Measurements from ENCODE around the gene IRF3. TPM values are rescaled to one million over a fixed set of nuclear protein-coding genes. Genes with fewer than 3 reads are reported as not detected.

IRF3 gene
- total RNA-seq, 4 donors from 2014 or later = 73.0 to 164 (median 104) TPM

DNA sequence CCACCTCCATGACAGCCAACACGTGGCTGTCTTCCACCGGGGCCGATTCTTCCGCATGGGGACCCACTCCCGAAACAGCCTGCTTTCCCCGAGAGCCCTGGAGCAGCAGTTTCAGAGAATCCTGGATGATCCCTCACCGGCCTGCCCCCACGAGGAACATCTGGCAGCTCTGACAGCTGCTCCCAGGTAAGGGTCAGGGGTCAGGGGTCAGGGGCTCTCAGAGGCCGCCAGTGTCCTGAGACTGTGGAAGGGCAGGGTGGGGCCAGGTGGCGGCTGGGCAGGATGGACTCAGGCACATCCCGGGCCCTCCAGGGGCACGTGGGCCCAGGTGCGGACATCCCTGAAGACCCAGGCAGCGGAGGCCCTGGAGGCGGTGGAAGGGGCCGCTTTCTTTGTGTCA lies 40.3 kb upstream of the IRF3 start:
- in situ Hi-C loops (cut with MboI; ENCODE audit: low pct_ligation_motif_present in 1 of 4, low pct_unique_long_range_greater_than_20kb in 1 of 4, low sequenced_read_pairs in 3 of 4) = no loop called here
- Histone ChIP-seq H3K36me3 (no peaks in the 10 kb centered on the region), H3K9me3 (no peaks in the 10 kb centered on the region), H3K27me3 (peaks cover 5% of the 10 kb centered on the region), H3K27ac (no peak overlapping the region), H3K4me3 (no peak overlapping the region), H3K4me1 (no peaks in the 10 kb centered on the region)
- no peak for TF ChIP-seq POLR2A (IDR thresholded peaks at IDR 0.05)
- TF ChIP-seq POLR2AphosphoS5 (IDR thresholded peaks at IDR 0.05) = no peak
- TF ChIP-seq EP300 (IDR thresholded peaks at IDR 0.05; ENCODE audit: low read depth) = no peak
- TF ChIP-seq, protein P1, sequence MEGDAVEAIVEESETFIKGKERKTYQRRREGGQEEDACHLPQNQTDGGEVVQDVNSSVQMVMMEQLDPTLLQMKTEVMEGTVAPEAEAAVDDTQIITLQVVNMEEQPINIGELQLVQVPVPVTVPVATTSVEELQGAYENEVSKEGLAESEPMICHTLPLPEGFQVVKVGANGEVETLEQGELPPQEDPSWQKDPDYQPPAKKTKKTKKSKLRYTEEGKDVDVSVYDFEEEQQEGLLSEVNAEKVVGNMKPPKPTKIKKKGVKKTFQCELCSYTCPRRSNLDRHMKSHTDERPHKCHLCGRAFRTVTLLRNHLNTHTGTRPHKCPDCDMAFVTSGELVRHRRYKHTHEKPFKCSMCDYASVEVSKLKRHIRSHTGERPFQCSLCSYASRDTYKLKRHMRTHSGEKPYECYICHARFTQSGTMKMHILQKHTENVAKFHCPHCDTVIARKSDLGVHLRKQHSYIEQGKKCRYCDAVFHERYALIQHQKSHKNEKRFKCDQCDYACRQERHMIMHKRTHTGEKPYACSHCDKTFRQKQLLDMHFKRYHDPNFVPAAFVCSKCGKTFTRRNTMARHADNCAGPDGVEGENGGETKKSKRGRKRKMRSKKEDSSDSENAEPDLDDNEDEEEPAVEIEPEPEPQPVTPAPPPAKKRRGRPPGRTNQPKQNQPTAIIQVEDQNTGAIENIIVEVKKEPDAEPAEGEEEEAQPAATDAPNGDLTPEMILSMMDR (IDR thresholded peaks at IDR 0.05) = no peak
- DNase-seq = no peak
- 82% methylated on average over 16 of the region's 16 CpGs; no CpG with 5 or more reads in 1 of the 2 donors for WGBS, 2 donors (ENCODE audit: low coverage in 1 of 2)
- intact Hi-C loops (cut with DNase I; ENCODE audit: low total_unique reads) = no loop called here

DNA sequence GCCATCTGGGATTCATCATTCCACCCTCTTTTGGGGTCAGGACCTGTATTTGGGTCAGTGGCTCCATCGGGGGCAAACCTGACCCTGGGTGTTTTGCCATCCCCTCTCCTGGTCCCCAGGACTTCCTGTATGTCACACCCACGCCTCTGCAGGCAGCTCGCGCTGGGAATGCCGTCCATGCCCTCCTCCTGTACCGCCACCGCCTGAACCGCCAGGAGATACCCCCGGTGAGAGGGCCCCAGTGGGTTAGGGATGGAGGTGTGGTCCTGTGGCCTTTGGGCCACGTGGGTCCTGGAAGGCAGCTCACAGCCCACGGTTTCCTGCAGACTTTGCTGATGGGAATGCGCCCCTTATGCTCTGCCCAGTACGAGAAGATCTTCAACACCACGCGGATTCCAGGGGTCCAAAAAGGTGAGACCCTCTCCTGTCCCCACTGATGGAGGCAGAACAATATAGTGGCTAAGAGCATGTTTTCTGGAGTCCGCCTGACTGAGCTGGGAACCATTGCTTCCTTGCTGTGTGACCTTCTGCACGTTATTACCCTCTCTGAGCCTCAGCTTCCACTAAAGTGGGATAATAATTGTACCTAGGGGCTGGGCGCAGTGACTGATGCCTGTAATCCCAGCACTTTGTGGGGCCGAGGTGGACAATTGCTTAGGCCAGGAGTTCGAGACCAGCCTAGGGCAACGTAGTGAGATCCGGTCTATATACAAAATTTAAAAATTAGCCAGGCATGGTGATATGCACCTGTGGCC lies 39.4 kb upstream of the IRF3 start:
- TF ChIP-seq, protein P1 (IDR thresholded peaks at IDR 0.05) = no peak
- no peak for TF ChIP-seq POLR2AphosphoS5 (IDR thresholded peaks at IDR 0.05)
- no peak for TF ChIP-seq EP300 (IDR thresholded peaks at IDR 0.05; ENCODE audit: low read depth)
- no peak for TF ChIP-seq POLR2A (IDR thresholded peaks at IDR 0.05)
- Histone ChIP-seq H3K27me3 (peaks cover 13% of the 10 kb centered on the region), H3K9me3 (no peaks in the 10 kb centered on the region), H3K4me1 (no peaks in the 10 kb centered on the region), H3K4me3 (no peak overlapping the region), H3K27ac (no peak overlapping the region), H3K36me3 (no peaks in the 10 kb centered on the region)
- in situ Hi-C loops (cut with MboI; ENCODE audit: low pct_ligation_motif_present in 1 of 4, low pct_unique_long_range_greater_than_20kb in 1 of 4, low sequenced_read_pairs in 3 of 4) = no loop called here
- WGBS, 2 donors (ENCODE audit: low coverage in 1 of 2) = 80 to 100% methylated on average over 2 to 22 of the region's 22 CpGs
- intact Hi-C loops (cut with DNase I; ENCODE audit: low total_unique reads) = no loop called here
- no peak for DNase-seq

- Histone ChIP-seq H3K36me3 (no peaks in the 10 kb centered on the region), H3K4me1 (no peaks in the 10 kb centered on the region), H3K27me3 (peaks cover 14% of the 10 kb centered on the region), H3K9me3 (no peaks in the 10 kb centered on the region), H3K27ac (no peak overlapping the region), H3K4me3 (no peak overlapping the region)
- 32 to 62% methylated on average over 6 to 40 of the region's 40 CpGs for WGBS, 2 donors (ENCODE audit: low coverage in 1 of 2)
- intact Hi-C loops (cut with DNase I; ENCODE audit: low total_unique reads) = no loop called here
- no peak for TF ChIP-seq POLR2A (IDR thresholded peaks at IDR 0.05)
- TF ChIP-seq, protein P1 (IDR thresholded peaks at IDR 0.05) = no peak
- TF ChIP-seq EP300 (IDR thresholded peaks at IDR 0.05; ENCODE audit: low read depth) = no peak
- no peak for TF ChIP-seq POLR2AphosphoS5 (IDR thresholded peaks at IDR 0.05)
- in situ Hi-C loops (cut with MboI; ENCODE audit: low pct_ligation_motif_present in 1 of 4, low pct_unique_long_range_greater_than_20kb in 1 of 4, low sequenced_read_pairs in 3 of 4) = no loop called here
- DNase-seq = no peak
Observed at GRCh38 chr19:49701271-49701786, 35.7 kb upstream of the IRF3 start.

DNA sequence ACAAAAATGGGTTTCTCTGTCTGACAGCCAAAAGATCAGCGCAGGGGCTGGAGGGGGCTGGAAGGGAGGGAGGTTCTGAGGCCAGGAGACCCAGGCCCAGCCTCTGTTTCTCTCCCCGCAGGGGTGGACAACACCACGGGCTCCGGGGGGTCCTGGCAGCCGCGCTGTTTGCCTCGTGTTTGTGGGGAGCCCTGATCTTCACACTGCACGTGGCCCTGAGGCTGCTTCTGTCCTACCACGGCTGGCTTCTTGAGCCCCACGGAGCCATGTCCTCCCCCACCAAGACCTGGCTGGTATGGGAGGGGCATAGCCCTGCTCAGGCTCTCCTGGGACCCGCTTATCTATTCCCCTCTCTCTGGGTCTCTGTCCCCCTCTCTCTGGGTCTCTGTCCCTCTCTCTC lies 34.9 kb upstream of the IRF3 start:
- Histone ChIP-seq H3K4me3 (no peak overlapping the region), H3K27ac (no peak overlapping the region), H3K36me3 (no peaks in the 10 kb centered on the region), H3K4me1 (no peaks in the 10 kb centered on the region), H3K27me3 (peaks cover 14% of the 10 kb centered on the region), H3K9me3 (no peaks in the 10 kb centered on the region)
- intact Hi-C loops (cut with DNase I; ENCODE audit: low total_unique reads) (no loop called here), in situ Hi-C loops (cut with MboI; ENCODE audit: low pct_ligation_motif_present in 1 of 4, low pct_unique_long_range_greater_than_20kb in 1 of 4, low sequenced_read_pairs in 3 of 4) (no loop called here)
- TF ChIP-seq POLR2AphosphoS5 (IDR thresholded peaks at IDR 0.05) = no peak
- DNase-seq = no peak
- 30 to 52% methylated on average over 2 to 10 of the region's 11 CpGs for WGBS, 2 donors (ENCODE audit: low coverage in 1 of 2)

Data from transverse colon (tissue), 4 donors.